Measurements from ENCODE around the gene BOK. TPM values are rescaled to one million over a fixed set of nuclear protein-coding genes. Genes with fewer than 3 reads are reported as not detected.
A peak's percentile ranks its signal among the peaks of the same experiment; 100 is the strongest.

Gene BOK
- total and polyA plus RNA-seq, 4 donors, result 11.3 to 82.1 (median 44.0) TPM

DNA sequence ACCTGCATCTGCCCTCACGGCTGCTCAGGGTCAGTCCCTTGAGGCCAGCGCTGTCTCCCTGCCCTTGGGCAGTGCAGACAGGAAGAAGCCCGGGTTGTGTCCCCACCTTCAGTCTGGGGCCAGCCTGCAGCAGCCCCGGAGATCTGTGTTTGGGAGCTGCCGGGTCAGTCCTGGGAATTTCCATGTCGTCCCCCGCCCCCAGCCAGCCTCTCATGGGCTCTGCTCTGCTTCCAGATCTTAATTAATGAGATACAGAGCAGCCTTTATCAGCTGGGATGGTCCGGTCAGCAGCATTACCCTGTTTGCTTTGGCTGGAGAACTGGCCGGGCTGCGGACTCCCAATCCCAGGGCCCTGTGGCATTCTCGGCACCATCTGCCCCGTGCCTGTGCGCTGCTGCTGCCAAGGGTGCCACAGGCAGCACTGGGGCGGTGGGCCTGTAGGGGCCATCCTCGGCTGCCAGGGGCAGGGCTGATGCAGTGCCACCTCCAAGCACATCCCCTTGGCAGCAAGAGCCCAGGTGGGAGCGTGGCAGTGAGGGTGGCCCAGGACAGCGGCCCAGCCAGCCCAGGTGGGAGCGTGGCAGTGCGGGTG, 2.4 kb downstream of the BOK start:
- peak overlapping the region; percentile 88 to 97 for H3K9ac ChIP-seq (ENCODE audit: low read depth in 1 of 2, low read length in 2 of 2)
- 33% methylated on average over 19 of the region's 19 CpGs for WGBS
- H3K27ac ChIP-seq (ENCODE audit: low read depth in 1 of 2, low read length in 2 of 2), result peak overlapping the region; percentile 96
- peak overlapping the region; percentile 72 to 94 (median 86) for H3K4me3 ChIP-seq (ENCODE audit: low read depth in 1 of 3, low read length in 3 of 3)
- H3K27me3 ChIP-seq (ENCODE audit: control insufficient read depth in 4 of 4, insufficient read depth in 4 of 4, low read length in 3 of 4), result no peaks in the 10 kb centered on the region
- peaks cover 11 to 50% (median 30%) of the 10 kb centered on the region in 4 donors for H3K4me1 ChIP-seq (ENCODE audit: control insufficient read depth in 4 of 4, insufficient read depth in 4 of 4, low read length in 3 of 4)
- DNase-seq (ENCODE audit: low spot score), result no peak
- H3K9me3 ChIP-seq (ENCODE audit: control insufficient read depth in 4 of 4, low read length in 3 of 4), result no peaks in the 10 kb centered on the region
- TF ChIP-seq JUND (IDR thresholded peaks at IDR 0.05), result no peak
- peak; percentile 44 for TF ChIP-seq NR2F2 (IDR thresholded peaks at IDR 0.05)
- TF ChIP-seq EGR1 (IDR thresholded peaks at IDR 0.05; ENCODE audit: low read depth in 2 of 2), result peak in 1 of 2 donors; percentile 35
- no peak for TF ChIP-seq MAX (IDR thresholded peaks at IDR 0.05)
- peak in 1 of 2 donors; percentile 25 for TF ChIP-seq RAD21 (IDR thresholded peaks at IDR 0.05)
- no peak for TF ChIP-seq HNF4G (IDR thresholded peaks at IDR 0.05)
- no peak for TF ChIP-seq TAF1 (conservative IDR thresholded peaks at IDR 0.05)
- peak; percentile 37 for TF ChIP-seq REST (IDR thresholded peaks at IDR 0.05)
- no peak for TF ChIP-seq FOXA1 (IDR thresholded peaks at IDR 0.05)
- TF ChIP-seq RXRA (IDR thresholded peaks at IDR 0.05), result peak; percentile 41 to 60
- no peak for TF ChIP-seq ATF3 (IDR thresholded peaks at IDR 0.05)
- peak; percentile 40 for TF ChIP-seq SP1 (IDR thresholded peaks at IDR 0.05)
- TF ChIP-seq HNF4A (conservative IDR thresholded peaks at IDR 0.05), result peak; percentile 27 to 58
- peaks cover 0 to 11% (median 3%) of the 10 kb centered on the region in 4 donors for H3K36me3 ChIP-seq (ENCODE audit: control insufficient read depth in 4 of 4, insufficient read depth in 3 of 4, low read depth in 1 of 4, low read length in 3 of 4)

GRCh38 chr2:241561832-241562231, 3.3 kb downstream of the BOK start:
- peaks cover 11 to 50% (median 30%) of the 10 kb centered on the region in 4 donors for H3K4me1 ChIP-seq (ENCODE audit: control insufficient read depth in 4 of 4, insufficient read depth in 4 of 4, low read length in 3 of 4)
- H3K4me3 ChIP-seq (ENCODE audit: low read depth in 1 of 3, low read length in 3 of 3), result peak overlapping the region in 1 of 3 donors; percentile 34
- peaks cover 0 to 11% (median 3%) of the 10 kb centered on the region in 4 donors for H3K36me3 ChIP-seq (ENCODE audit: control insufficient read depth in 4 of 4, insufficient read depth in 3 of 4, low read depth in 1 of 4, low read length in 3 of 4)
- H3K27ac ChIP-seq (ENCODE audit: low read depth in 1 of 2, low read length in 2 of 2), result peak overlapping the region; percentile 63 to 96
- H3K27me3 ChIP-seq (ENCODE audit: control insufficient read depth in 4 of 4, insufficient read depth in 4 of 4, low read length in 3 of 4), result no peaks in the 10 kb centered on the region
- no peak overlapping the region for H3K9ac ChIP-seq (ENCODE audit: low read depth in 1 of 2, low read length in 2 of 2)
- 24% methylated on average over 18 of the region's 18 CpGs for WGBS
- no peak for TF ChIP-seq FOXA2 (IDR thresholded peaks at IDR 0.05)
- TF ChIP-seq, protein P1, sequence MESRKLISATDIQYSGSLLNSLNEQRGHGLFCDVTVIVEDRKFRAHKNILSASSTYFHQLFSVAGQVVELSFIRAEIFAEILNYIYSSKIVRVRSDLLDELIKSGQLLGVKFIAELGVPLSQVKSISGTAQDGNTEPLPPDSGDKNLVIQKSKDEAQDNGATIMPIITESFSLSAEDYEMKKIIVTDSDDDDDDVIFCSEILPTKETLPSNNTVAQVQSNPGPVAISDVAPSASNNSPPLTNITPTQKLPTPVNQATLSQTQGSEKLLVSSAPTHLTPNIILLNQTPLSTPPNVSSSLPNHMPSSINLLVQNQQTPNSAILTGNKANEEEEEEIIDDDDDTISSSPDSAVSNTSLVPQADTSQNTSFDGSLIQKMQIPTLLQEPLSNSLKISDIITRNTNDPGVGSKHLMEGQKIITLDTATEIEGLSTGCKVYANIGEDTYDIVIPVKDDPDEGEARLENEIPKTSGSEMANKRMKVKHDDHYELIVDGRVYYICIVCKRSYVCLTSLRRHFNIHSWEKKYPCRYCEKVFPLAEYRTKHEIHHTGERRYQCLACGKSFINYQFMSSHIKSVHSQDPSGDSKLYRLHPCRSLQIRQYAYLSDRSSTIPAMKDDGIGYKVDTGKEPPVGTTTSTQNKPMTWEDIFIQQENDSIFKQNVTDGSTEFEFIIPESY (IDR thresholded peaks at IDR 0.05), result no peak
- peak in 1 of 2 donors; percentile 76 for TF ChIP-seq JUND (IDR thresholded peaks at IDR 0.05)
- no peak for TF ChIP-seq TAF1 (conservative IDR thresholded peaks at IDR 0.05)
- no peak for TF ChIP-seq YY1 (IDR thresholded peaks at IDR 0.05)
- TF ChIP-seq MAX (IDR thresholded peaks at IDR 0.05), result no peak
- no peak for TF ChIP-seq ATF3 (IDR thresholded peaks at IDR 0.05)
- TF ChIP-seq EGR1 (IDR thresholded peaks at IDR 0.05; ENCODE audit: low read depth in 2 of 2), result peak in 1 of 2 donors; percentile 18
- TF ChIP-seq NR2F2 (IDR thresholded peaks at IDR 0.05), result no peak
- no peak for TF ChIP-seq RAD21 (IDR thresholded peaks at IDR 0.05)
- peak in 1 of 2 donors; percentile 24 for TF ChIP-seq RXRA (IDR thresholded peaks at IDR 0.05)
- TF ChIP-seq HNF4A (conservative IDR thresholded peaks at IDR 0.05), result peak in 1 of 2 donors; percentile 28
- no peak for TF ChIP-seq SP1 (IDR thresholded peaks at IDR 0.05)
- TF ChIP-seq FOXA1 (IDR thresholded peaks at IDR 0.05), result no peak
- no peak for DNase-seq (ENCODE audit: low spot score)
- no peaks in the 10 kb centered on the region for H3K9me3 ChIP-seq (ENCODE audit: control insufficient read depth in 4 of 4, low read length in 3 of 4)

Data from liver (tissue), 9 donors.